HepG2 (cell line): Measurements from ENCODE around the gene FAM234B.

ENCODE experiments used
- ATF1 ChIP-seq: IDR thresholded peaks from 2 replicates; pipeline ENCODE4 v1.6.1; 2016; ENCODE audit warnings: mild to moderate bottlenecking, control low read depth
- ZNF205 ChIP-seq: IDR thresholded peaks from 2 replicates; pipeline ENCODE4 v1.6.1; 2018; ENCODE audit warnings: missing biosample characterization, missing genetic modification reagents
- ZNF557 ChIP-seq: sonication (generic); formaldehyde crosslinking; IDR thresholded peaks from 2 replicates; pipeline ENCODE4 v1.4.0; 2020; ENCODE audit warnings: missing genetic modification reagents

DNA sequence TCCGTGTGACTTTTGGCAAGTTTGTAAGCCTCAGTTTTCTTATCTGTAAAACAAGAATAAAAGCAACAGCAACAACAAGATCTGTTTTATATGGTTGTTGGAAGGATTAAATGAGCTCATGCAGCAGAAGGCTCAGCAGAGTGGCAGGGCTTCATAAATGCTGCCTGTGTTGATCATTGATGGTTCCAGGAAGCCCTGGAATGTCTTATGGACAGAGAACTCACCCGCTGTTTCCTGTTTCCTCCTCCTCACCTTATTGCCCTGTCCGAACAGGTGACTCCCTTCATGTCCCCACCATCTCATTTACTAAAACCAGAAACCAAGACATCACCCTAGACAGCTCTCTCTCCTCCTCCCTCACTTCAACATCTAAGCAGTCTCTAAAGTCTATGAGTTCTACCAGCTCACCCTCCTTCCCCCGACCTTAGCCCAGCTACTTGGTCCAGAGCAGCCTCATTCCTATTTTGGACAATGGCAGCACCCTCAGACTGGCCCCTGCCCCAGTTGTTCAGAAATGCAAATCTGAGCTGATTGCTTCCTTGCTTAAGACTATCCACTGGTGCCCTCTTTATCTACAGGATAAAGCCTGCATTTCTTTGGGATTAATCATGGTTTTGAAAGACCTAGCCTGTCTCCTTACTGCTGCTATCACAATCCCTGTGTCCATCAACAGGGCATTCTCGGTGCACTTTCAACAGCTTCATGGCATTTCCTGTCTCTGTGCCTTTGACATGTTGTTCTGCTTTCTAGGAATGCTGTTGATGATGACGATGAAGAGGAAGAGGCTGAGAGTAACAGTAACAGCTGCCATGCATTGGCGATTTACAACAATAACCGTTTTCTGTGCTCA lies 80.7 kb downstream of the FAM234B start:
- TF ChIP-seq ZNF205 (CRISPR knock-in tag), result no peak
- TF ChIP-seq ATF1 (CRISPR knock-in tag), result no peak
- TF ChIP-seq ZNF557 (CRISPR knock-in tag), result no peak
